ENCODE results near the gene NFIA.

Gene NFIA

GRCh38 chr1:61083807-61084440 lies 1.6 kb downstream of the NFIA start:
- no peaks in the 10 kb centered on the region for H3K9me3 ChIP-seq (ENCODE audit: insufficient read depth, low read depth, low read length)
- no peaks in the 10 kb centered on the region for H3K9me2 ChIP-seq (replicated peaks; ENCODE audit: low read depth, low read length)
- no peaks in the 10 kb centered on the region for H3K27me3 ChIP-seq (ENCODE audit: insufficient read depth, low read length, poor library complexity, severe bottlenecking)
- no peaks in the 10 kb centered on the region for H4K20me1 ChIP-seq (ENCODE audit: insufficient read depth, low read length, poor library complexity, severe bottlenecking)
- no peaks in the 10 kb centered on the region for H3K79me2 ChIP-seq (ENCODE audit: insufficient read depth, low read length)
- H3K36me3 ChIP-seq (ENCODE audit: insufficient read depth, low read length), result no peaks in the 10 kb centered on the region
- no peak for TF ChIP-seq CTCF (conservative IDR thresholded peaks at IDR 0.05; ENCODE audit: low read length)
- no peak overlapping the region for H3K4me2 ChIP-seq (ENCODE audit: low read depth, low read length, poor library complexity, severe bottlenecking)
- no peak overlapping the region for H3K4me3 ChIP-seq (ENCODE audit: low read length, poor library complexity, severe bottlenecking)
- H3F3A ChIP-seq (ENCODE audit: low read depth), result peaks cover 5% of the 10 kb centered on the region; the same call in 1 of the 2 replicates
- H3K9ac ChIP-seq (ENCODE audit: low read depth, low read length, poor library complexity, severe bottlenecking), result no peak overlapping the region
- no peak overlapping the region for H2AFZ ChIP-seq (ENCODE audit: low read length)
- peaks cover 23% of the 10 kb centered on the region for H3K4me1 ChIP-seq (ENCODE audit: insufficient read depth, low read length, poor library complexity, severe bottlenecking)

- H3K36me3 ChIP-seq (ENCODE audit: insufficient read depth, low read length), result no peaks in the 10 kb centered on the region
- peaks cover 5% of the 10 kb centered on the region; the same call in 1 of the 2 replicates for H3F3A ChIP-seq (ENCODE audit: low read depth)
- TF ChIP-seq CTCF (conservative IDR thresholded peaks at IDR 0.05; ENCODE audit: low read length) (no peak), EZH2phosphoT487 (IDR thresholded peaks at IDR 0.05; ENCODE audit: borderline replicate concordance) (no peak)
- no peak overlapping the region for H3K4me2 ChIP-seq (ENCODE audit: low read depth, low read length, poor library complexity, severe bottlenecking)
- no peaks in the 10 kb centered on the region for H3K27me3 ChIP-seq (ENCODE audit: insufficient read depth, low read length, poor library complexity, severe bottlenecking)
- H3K4me1 ChIP-seq (ENCODE audit: insufficient read depth, low read length, poor library complexity, severe bottlenecking), result peaks cover 18% of the 10 kb centered on the region
- no peak overlapping the region for H3K4me3 ChIP-seq (ENCODE audit: low read length, poor library complexity, severe bottlenecking)
- H2AFZ ChIP-seq (ENCODE audit: low read length), result no peak overlapping the region
- no peaks in the 10 kb centered on the region for H3K79me2 ChIP-seq (ENCODE audit: insufficient read depth, low read length)
- no peak overlapping the region for H3K9ac ChIP-seq (ENCODE audit: low read depth, low read length, poor library complexity, severe bottlenecking)
- no peaks in the 10 kb centered on the region for H3K9me2 ChIP-seq (replicated peaks; ENCODE audit: low read depth, low read length)
- no peaks in the 10 kb centered on the region for H4K20me1 ChIP-seq (ENCODE audit: insufficient read depth, low read length, poor library complexity, severe bottlenecking)
- no peaks in the 10 kb centered on the region for H3K9me3 ChIP-seq (ENCODE audit: insufficient read depth, low read depth, low read length)
Observed at GRCh38 chr1:61084491-61085031, 2.2 kb downstream of the NFIA start.

GRCh38 chr1:61085206-61085982 lies 3.0 kb downstream of the NFIA start:
- TF ChIP-seq CTCF (conservative IDR thresholded peaks at IDR 0.05; ENCODE audit: low read length) (no peak), EZH2phosphoT487 (IDR thresholded peaks at IDR 0.05; ENCODE audit: borderline replicate concordance) (no peak)
- Histone ChIP-seq H3K9ac (ENCODE audit: low read depth, low read length, poor library complexity, severe bottlenecking) (no peak overlapping the region), H3K9me3 (ENCODE audit: insufficient read depth, low read depth, low read length) (no peaks in the 10 kb centered on the region), H3K27me3 (ENCODE audit: insufficient read depth, low read length, poor library complexity, severe bottlenecking) (no peaks in the 10 kb centered on the region), H2AFZ (ENCODE audit: low read length) (no peak overlapping the region), H3K4me3 (ENCODE audit: low read length, poor library complexity, severe bottlenecking) (no peak overlapping the region), H4K20me1 (ENCODE audit: insufficient read depth, low read length, poor library complexity, severe bottlenecking) (no peaks in the 10 kb centered on the region), H3K36me3 (ENCODE audit: insufficient read depth, low read length) (no peaks in the 10 kb centered on the region), H3F3A (ENCODE audit: low read depth) (peaks cover 5% of the 10 kb centered on the region; the same call in 1 of the 2 replicates), H3K4me1 (ENCODE audit: insufficient read depth, low read length, poor library complexity, severe bottlenecking) (peaks cover 9% of the 10 kb centered on the region), H3K79me2 (ENCODE audit: insufficient read depth, low read length) (no peaks in the 10 kb centered on the region), H3K4me2 (ENCODE audit: low read depth, low read length, poor library complexity, severe bottlenecking) (no peak overlapping the region), H3K9me2 (replicated peaks; ENCODE audit: low read depth, low read length) (no peaks in the 10 kb centered on the region)

Measured in Loucy (cell line).